ENCODE measurements around the gene MADCAM1.

MADCAM1 gene

DNA sequence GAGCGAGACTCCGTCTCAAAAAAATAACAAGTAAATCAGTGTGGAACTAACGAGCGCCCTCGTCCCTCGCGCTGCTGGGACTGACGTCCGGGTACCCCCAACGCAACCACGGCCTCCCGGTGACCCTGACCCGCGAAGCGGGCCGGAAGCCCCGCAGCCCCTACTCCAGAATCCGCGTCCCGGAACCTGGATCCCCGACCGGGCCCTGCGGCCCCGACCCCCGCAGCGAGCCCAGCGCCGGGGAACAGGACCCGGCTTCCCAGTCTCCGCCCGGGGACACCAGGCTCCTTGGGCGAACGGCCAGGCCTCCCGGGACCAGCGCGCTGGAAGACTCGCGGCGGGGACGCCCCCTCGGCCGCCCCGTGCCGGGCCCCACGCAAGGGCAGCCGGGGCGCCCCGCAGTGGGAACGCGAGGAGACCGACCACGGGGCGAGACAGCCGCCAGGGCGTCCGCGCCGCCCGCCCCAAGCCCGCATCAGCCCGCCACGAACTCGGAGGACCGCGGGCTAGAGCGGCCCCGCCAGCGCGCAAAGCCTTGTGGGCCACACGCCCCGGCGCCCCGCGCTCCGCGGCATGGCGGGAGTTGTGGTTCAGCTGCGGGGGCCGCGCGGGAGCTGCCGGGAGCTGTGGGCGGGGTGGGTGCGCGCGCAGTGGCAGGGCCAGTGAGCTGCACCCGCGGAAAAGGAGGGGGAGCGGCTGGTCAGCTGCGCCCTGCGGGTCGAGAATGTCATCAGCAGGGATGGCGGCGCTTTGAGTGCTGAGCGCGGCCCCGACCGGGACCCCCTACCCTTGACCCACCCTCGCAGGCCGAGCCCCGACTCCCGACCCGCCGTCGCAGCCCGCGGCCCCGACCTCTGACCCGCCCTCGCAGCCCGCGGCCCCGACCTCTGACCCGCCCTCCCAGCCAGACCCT lies 7.5 kb upstream of the MADCAM1 start:
- peak; percentile 53 for DNase-seq (ENCODE audit: low read depth)

DNA sequence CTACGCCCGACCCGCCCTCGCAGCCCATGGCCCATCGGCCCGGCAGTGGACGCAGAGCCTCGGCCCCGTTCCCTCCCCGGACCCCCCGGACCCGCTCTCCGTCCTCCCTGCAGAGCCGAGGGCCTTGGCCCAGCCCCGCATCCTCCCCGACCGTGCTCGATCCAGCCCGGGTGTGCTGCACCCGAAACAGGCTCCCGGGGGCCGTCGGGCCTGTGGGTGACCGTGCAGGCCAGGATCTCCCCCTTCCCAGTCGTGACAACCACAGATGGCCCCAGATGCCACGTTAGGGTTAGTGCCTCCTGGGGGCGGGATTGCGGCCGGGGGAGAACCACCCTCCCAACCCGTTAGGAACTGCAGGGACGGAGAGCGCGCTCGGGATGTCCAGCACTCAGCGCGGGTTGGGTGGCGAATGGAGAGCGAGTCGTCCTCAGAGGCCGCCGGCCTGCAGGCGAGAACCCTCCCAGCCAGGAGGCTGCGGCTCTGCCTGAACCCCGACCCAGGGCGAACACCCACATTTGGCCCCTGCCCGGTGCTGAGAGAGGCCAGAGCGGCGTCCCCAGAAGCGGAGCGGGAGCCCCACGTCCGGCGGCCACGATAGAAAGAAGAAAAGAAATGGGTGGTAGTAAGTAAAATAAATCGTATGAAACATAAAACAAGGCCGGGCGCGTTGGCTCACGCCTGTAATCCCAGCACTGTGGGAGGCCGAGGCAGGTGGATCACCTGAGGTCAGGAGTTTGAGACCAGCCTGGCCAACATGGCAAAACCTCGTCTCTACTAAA lies 6.7 kb upstream of the MADCAM1 start:
- no peak for DNase-seq (ENCODE audit: low read depth)

DNA sequence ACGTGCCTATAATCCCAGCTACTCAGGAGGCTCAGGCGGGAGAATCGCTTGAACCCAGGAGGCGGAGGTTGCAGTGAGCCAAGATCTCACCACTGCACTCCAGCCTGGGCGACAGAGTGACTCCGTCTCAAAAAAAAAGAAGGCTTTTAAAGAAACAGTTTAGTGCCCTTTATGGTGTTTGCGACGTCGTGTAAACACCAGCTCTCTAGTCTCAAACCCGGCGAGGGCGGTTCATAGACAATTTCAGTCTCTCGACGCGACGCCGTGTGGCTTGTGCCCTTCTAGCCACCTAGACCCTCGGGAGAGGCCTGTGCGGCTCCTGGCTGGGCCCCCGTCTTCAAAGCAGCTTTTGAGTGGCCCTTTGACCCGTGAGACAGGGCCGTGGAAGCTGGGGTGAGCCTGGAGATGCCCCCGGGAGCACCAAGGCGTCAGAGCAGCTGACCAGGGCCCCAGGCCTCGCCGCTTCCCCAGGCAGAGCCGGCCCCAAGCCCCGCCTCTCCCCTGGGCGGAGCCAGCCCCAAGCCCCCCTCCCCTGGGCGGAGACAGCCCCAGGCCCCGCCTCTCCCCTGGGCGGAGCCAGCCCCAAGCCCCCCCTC lies 5.0 kb upstream of the MADCAM1 start:
- no peak for DNase-seq (ENCODE audit: low read depth)

DNA sequence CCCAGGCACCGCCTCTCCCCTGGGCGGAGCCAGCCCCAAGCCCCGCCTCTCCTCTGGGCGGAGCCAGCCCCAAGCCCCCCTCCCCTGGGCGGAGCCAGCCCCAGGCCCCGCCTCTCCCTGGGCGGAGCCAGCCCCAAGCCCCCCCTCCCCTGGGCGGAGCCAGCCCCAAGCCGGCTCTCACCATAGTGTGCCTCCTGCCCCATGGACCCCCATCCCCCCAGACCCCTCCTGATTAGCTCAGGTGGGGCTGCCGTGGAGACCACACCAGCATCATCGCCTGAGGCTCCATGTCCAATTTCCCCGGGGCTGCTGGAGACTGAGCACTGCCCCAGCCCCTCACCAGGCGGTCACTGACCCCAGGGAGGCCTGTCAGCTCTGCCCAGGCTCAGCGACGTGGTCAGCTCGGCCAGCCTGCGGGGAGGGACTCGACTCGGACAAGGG lies 4.2 kb upstream of the MADCAM1 start:
- DNase-seq (ENCODE audit: low read depth) = no peak

DNA sequence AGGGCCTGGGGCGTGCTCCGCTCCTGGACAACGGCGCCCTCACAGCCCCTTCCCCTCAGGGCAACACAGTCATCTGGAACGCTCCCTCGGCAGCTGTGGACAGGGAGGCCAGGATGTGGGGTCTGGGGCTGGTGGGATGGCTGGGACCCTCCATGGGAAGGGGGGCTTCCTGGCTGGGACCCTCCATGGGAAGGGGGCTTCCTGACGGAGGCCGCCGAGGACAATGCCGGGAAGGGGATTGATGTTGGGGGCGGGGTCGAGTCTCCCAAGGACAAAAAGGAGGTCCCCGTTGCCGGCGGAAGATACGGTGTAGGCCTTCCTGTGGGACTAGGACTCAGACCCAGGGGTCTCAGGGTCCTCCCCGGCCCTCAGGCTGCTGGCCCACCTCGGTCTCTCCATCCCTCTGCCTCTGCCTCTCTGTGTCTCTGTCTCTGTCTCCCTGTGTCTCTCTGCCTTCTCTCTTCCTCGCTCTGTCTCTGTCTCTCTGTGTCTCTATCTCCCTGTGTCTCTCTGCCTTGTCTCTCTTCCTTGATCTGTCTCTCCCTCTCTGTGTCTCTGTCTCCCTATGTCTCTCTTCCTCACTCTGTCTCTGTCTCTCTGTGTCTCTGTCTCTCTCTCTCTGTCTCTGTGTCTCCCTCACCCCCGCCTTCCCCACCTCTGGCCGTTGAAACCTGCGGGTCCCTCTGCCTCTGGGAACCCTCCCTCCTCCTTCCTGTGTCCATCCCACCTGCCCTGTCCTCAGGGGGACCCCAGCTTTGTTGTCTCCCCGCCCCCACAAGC lies 2.7 kb upstream of the MADCAM1 start:
- no peak for DNase-seq (ENCODE audit: low read depth)

DNA sequence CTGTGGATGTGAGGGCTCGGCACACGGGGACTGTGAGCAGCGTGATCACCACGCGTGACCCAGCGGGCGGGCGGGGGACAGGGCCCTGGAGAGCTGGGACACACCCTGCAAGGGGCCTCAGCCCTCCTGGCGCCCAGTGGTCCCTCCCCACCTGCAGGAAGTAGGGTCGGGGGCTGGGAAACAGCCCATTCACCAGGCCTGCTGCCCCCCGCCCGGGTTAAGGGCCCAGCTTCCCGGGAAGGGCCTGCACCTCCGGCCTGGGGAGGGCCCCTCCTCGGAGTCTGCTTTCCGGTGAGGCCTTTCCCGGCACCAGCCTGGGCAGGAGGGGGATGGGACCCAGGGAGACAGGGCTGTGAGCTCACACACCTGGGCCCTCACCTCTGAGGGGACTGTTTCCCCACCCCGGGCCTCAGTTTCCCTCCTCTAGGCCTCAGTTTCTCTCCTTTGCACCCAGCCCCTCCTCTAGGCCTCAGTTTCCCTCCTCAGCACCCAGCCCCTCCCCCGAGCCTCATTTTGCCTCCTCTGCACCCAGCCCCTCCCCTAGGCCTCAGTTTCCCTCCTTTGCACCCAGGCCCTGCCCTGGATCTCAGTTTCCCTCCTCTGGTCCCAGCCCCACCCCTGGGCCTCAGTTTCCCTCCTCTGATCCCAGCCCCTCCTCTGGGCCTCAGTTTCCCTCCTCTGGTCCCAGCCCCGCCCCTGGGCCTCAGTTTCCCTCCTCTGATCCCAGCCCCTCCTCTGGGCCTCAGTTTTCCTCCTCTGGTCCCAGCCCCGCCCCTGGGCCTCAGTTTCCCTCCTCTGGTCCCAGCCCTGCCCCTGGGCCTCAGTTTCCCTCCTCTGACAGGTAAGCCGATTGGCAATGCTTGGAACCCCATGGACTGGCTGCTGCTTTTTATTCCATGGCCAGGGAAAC lies 1.9 kb upstream of the MADCAM1 start:
- no peak for DNase-seq (ENCODE audit: low read depth)

DNA sequence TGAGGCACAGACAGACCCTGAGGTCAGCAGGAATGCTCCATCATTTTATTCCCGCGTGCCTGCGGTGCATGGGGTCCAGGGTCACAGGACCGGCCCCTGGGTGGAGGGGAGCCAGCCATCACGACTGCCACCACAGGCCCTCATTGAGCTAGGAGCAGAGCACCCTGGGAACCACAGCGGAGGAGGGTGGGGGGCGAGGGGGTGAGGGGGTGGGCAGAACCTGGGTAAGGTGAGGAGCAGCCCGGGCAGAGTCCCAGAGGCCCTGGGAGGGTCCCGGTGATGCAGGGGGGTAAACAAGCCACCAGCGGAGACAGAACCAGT lies 1.2 kb upstream of the MADCAM1 start:
- DNase-seq (ENCODE audit: low read depth) = no peak

DNA sequence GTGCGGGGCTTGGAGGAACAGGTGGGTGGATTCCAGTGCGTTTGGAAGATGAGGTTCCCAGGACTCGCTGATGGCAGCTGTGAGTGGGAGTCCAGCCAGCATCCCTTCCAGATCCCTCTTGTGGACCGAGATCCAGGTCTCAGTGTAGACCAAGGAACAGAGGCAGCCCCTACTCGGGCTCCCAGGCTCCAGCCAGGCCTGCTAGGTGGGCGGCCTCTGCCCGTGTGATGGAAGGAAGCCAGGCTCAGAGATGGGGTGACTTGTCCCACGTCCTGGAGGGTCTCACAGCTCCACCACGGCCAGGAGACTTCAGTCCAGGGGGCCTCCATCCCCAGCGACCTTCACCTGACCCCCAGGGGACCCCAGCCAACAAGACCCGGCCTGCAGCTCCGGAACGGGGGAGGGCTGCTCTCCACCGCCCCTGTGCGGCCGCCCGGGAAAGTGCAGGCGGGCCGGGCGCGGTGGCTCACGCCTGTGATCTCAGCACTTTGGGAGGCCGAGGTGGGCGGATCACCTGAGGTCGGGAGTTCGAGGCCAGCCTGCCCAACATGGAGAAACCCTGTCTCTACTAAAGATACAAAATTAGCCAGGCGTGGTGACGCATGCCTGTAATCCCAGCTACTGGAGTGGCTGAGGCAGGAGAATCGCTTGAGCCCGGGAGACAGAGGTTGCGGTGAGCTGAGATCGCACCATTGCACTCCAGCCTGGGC lies 729 bp upstream of the MADCAM1 start:
- no peak for DNase-seq (ENCODE audit: low read depth)

DNA sequence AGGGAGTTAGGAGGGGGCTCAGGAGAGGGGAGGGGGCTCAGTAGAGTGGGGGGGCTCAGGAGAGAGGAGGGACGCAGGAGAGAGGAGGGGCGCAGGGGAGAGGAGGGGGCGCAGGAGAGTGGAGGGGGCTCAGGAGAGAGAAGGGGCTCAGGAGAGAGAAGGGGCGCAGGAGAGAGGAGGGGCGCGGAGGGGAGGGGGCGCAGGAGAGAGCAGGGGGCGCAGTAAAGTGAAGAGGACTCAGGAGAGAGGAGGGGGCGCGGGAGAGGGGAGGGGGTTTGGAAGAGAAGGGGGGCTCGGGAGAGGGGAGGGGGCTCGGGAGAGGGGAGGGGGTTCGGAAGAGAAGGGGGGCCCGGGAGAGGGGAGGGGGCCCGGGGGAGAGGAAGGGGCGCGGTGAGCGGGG lies 700 bp downstream of the MADCAM1 start:
- no peak for DNase-seq (ENCODE audit: low read depth)

DNA sequence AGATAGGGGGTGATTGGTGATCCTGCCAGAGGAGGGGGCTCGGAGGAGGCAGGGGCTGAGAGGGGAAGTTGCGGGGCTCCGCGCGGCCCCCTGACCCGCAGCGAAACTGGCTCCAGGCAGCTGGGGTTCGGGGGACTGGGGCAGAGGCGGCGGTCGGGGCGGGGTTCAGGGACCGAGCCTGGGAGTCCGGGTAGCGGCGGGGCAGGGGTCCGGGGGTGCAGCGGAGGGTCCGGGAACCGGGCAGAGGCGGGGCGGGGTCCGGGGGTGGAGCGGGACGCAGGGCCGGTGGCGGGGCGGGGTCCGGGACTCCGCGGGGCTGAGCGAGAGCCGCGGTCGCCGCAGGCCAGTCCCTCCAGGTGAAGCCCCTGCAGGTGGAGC lies 1.2 kb downstream of the MADCAM1 start:
- no peak for DNase-seq (ENCODE audit: low read depth)

DNA sequence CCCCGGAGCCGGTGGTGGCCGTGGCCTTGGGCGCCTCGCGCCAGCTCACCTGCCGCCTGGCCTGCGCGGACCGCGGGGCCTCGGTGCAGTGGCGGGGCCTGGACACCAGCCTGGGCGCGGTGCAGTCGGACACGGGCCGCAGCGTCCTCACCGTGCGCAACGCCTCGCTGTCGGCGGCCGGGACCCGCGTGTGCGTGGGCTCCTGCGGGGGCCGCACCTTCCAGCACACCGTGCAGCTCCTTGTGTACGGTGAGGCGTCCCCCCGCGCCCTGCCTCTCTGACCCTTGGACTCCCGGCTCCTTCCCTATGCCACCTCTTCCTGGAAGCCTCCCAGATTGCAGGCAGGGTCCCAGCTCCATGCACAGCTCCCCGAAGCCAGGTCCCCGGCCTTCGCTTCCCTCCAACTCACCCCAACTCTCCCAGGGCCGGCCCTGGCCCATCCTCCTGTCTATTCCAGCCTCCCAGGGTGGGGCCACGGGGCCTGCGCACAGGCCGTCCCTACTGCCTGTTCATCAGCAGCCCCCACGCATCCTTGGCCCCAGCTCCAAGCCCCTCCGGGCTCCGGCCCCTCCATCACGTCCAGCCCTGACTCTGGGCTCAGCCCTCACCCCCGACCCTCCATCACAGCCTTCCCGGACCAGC lies 1.7 kb downstream of the MADCAM1 start:
- no peak for DNase-seq (ENCODE audit: low read depth)

DNA sequence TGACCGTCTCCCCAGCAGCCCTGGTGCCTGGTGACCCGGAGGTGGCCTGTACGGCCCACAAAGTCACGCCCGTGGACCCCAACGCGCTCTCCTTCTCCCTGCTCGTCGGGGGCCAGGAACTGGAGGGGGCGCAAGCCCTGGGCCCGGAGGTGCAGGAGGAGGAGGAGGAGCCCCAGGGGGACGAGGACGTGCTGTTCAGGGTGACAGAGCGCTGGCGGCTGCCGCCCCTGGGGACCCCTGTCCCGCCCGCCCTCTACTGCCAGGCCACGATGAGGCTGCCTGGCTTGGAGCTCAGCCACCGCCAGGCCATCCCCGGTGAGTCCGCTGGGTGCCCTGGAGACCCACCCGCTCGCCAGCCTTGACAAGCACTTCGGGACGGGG lies 2.2 kb downstream of the MADCAM1 start:
- no peak for DNase-seq (ENCODE audit: low read depth)

DNA sequence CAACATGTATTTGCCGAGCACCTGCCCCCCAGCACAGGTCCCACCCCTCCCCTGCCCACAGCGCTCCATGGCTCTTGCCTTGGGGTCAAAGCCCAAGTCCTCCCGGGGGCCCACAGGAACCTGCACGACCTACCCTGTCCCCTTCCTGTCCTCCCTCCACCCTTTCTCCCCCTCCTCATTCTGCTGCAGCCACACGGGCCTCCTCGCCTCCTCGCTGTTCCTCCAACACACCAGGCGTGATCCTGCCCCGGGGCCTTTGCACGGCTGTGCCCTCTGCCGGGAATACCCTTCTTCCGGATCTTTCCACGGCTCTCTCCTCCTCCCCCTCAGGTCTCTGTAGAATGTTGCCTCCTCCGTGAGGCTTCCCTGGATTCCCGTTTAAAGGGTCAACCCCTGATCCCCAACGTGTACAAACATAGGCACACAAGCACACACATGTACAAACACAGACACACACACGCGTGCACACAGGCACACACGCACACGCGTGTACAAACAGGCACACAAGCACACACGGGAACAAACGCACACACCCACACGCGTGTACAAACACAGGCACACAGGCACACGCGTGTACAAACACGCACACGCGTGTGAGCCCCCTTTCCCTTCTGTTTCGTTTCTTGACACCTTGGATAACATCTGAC lies 2.8 kb downstream of the MADCAM1 start:
- no peak for DNase-seq (ENCODE audit: low read depth)

DNA sequence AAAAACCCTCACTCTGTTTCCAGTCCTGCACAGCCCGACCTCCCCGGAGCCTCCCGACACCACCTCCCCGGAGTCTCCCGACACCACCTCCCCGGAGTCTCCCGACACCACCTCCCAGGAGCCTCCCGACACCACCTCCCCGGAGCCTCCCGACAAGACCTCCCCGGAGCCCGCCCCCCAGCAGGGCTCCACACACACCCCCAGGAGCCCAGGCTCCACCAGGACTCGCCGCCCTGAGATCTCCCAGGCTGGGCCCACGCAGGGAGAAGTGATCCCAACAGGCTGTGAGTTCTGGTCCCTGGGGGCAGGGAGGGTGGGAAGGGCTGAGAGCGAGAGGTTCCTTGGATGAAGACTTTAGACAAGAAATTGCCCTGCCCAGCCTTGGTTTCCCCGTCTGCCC lies 5.4 kb downstream of the MADCAM1 start:
- DNase-seq (ENCODE audit: low read depth) = no peak

DNA sequence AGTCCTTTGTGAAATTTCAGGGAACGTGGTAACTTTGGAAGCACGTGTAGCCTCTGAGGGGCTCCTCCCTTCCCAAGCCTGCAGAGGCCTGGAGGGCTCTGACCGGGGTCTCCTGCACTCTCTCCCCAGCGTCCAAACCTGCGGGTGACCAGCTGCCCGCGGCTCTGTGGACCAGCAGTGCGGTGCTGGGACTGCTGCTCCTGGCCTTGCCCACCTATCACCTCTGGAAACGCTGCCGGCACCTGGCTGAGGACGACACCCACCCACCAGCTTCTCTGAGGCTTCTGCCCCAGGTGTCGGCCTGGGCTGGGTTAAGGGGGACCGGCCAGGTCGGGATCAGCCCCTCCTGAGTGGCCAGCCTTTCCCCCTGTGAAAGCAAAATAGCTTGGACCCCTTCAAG lies 8.3 kb downstream of the MADCAM1 start:
- no peak for DNase-seq (ENCODE audit: low read depth)

DNA sequence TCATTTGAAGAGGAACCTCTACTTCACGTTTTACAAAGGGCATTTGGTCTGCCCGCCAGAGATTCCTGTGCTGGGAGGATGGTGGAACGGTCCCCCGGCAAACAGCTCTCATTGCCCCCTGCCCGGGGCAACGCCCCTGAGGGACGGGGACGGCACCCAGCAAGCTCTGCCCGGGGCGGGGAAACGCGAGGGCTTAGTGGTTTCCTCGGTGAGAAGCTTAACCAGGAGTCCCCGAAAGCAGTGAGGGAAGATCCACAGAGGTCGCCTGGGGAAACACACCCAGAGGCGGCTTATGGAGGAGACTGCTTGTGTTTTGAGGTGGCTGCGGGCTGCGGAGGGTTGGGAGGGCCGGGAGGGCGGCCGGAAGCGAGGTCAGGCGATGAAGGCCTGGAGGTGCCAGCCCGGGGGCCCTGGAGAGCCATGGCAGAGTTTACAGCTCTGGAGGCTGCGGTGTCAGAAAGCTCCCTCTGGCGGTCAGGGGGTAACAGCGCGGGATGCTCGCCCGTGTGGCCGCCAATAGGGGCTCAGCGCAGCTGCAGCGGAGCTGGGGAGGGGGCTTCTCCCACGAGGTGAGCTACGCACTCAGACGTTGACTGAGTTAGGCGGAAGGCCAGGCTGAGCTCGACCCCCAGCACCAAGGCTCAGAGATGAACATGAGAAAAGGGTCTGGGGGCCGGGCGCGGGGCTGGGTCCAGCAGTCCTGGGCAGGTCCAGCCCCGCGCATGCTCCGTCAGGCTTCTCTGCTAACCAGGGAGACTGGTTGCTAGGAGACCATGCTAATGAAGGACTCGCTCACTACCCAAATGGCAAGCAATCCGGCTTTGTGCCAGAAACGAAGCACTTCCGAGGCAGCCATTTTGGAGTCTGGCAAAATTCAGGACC lies 10.4 kb downstream of the MADCAM1 start:
- DNase-seq (ENCODE audit: low read depth) = peak; percentile 99

DNA sequence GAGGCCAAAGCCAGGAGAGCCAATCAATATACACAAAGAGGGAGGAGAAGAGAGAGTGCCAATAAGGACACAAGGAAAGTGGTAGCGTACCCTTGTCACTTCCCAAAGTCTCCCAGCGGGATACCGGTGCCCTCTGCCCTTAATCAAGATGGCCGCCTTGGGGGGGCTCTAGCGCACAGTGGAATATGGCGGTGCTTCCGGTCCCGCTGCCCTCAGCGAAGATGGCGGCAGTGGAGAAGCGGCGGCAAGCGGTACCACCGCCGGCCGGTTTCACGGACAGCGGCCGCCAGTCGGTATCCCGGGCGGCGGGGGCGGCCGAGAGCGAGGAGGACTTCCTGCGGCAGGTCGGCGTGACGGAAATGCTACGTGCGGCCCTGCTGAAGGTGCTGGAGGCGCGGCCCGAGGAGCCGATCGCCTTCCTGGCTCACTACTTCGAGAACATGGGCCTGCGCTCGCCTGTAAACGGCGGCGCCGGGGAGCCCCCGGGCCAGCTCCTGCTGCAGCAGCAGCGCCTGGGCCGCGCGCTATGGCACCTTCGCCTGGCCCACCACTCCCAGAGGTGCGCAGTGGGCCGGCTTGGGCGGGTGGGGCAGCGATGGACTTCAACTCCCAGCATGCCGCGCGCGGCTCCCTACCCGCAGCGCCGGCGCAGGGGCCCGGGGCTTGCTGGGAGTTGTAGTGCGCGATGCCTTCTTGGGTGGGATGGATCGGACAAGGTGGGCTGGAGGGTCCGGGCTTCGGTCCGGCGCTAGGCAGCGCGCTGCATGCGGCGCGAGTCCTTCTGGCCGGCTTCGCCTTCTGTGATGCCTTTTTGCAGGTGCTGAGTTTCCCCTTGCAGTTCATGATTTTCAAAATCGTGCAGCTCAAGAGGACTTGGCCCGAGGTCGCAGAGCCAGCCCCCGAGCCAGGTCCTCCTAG lies 11.3 kb downstream of the MADCAM1 start, which contains the start of gene TPGS1:
TPGS1 (plus strand) TSS at position 212 of the 918 bp plus-strand sequence; CDS start at position 222, 10 bp downstream.
- DNase-seq (ENCODE audit: low read depth) = no peak

All from non-pigmented ciliary epithelial cell (primary cell).